Measurements from ENCODE around the gene YKT6.

GRCh38 chr7:44240376-44240775, 39.6 kb downstream of the YKT6 start:
- TF ChIP-seq CTCF (IDR thresholded peaks at IDR 0.05; ENCODE audit: borderline replicate concordance, extremely low read depth, low read length, poor library complexity, severe bottlenecking) (no peak), EZH2 (IDR thresholded peaks at IDR 0.05; ENCODE audit: borderline replicate concordance, low read depth, low read length, severe bottlenecking) (no peak)

Measured in DND-41 (cell line).